Neutrophil (primary cell): ENCODE results near the gene LAMC2.

Experiments
- H3K27ac ChIP-seq: fragments of 200-600 bp; sonication (generic); 2 replicates; pipeline ENCODE4 v1.5.1; 2016; ENCODE audit warnings: mild to moderate bottlenecking, moderate library complexity
- H3K27me3 ChIP-seq: fragments of 200-600 bp; sonication (generic); 2 replicates; pipeline ENCODE4 v1.6.0; 2016; ENCODE audit warnings: mild to moderate bottlenecking
- H3K36me3 ChIP-seq: fragments of 200-600 bp; sonication (generic); 2 replicates; pipeline ENCODE4 v1.5.1; 2017
- H3K4me1 ChIP-seq, 2 experiments: fragments of 200-600 bp in 1 of 2; sonication (generic) in 1 of 2; 1 replicate in 1 of 2; 2 replicates in 1 of 2; pipeline versions ENCODE4 v1.5.1 to v1.6.1; 2013 to 2016; ENCODE audit warnings: low read depth in 1 of 2, low read length in 1 of 2, mild to moderate bottlenecking in 1 of 2, moderate library complexity in 1 of 2; ENCODE audit not compliant: control insufficient read depth in 1 of 2, insufficient read depth in 1 of 2
- H3K4me3 ChIP-seq, 2 experiments: fragments of 200-600 bp in 1 of 2; sonication (generic) in 1 of 2; 1 replicate in 1 of 2; 2 replicates in 1 of 2; pipeline ENCODE4 v1.5.1; 2013 to 2016; ENCODE audit warnings: low read depth in 1 of 2, low read length in 1 of 2, mild to moderate bottlenecking in 1 of 2, moderate library complexity in 1 of 2
- H3K9me3 ChIP-seq: fragments of 200-600 bp; sonication (generic); 2 replicates; pipeline ENCODE4 v1.5.1; 2016
- CTCF ChIP-seq: fragments of 200-600 bp; sonication (generic); IDR thresholded peaks from 2 replicates; pipeline ENCODE4 v1.5.1; 2016; ENCODE audit warnings: antibody characterized with exemption

LAMC2 gene

GRCh38 chr1:183291802-183292514 lies 105.9 kb downstream of the LAMC2 start:
- Histone ChIP-seq H3K4me1 (no peaks in the 10 kb centered on the region), H3K4me3 (no peak overlapping the region), H3K36me3 (no peaks in the 10 kb centered on the region), H3K9me3 (no peaks in the 10 kb centered on the region), H3K27ac (no peak overlapping the region), H3K27me3 (no peaks in the 10 kb centered on the region)
- TF ChIP-seq CTCF: no peak

GRCh38 chr1:183293241-183293640 lies 107.2 kb downstream of the LAMC2 start:
- H3K4me1 ChIP-seq: no peaks in the 10 kb centered on the region
- no peak for TF ChIP-seq CTCF
- H3K36me3 ChIP-seq: no peaks in the 10 kb centered on the region
- H3K4me3 ChIP-seq: no peak overlapping the region
- no peak overlapping the region for H3K27ac ChIP-seq
- no peaks in the 10 kb centered on the region for H3K9me3 ChIP-seq
- no peaks in the 10 kb centered on the region for H3K27me3 ChIP-seq

- H3K27ac ChIP-seq: no peak overlapping the region
- no peaks in the 10 kb centered on the region for H3K9me3 ChIP-seq
- no peaks in the 10 kb centered on the region for H3K27me3 ChIP-seq
- TF ChIP-seq CTCF: no peak
- H3K36me3 ChIP-seq: no peaks in the 10 kb centered on the region
- no peaks in the 10 kb centered on the region for H3K4me1 ChIP-seq
- H3K4me3 ChIP-seq: no peak overlapping the region
Measured at GRCh38 chr1:183293876-183294275, 107.8 kb downstream of the LAMC2 start.
